ENCODE data around the gene PLEKHG2. TPM values are rescaled to one million over a fixed set of nuclear protein-coding genes. Genes with fewer than 3 reads are reported as not detected.
A peak's percentile ranks its signal among the peaks of the same experiment; 100 is the strongest.

The PLEKHG2 gene
- total RNA-seq, 1 experiment from 2014 or later, result 62.3 TPM

GRCh38 chr19:39427707-39428106 lies 15.2 kb downstream of the PLEKHG2 start:
- no peak for TF ChIP-seq KAT7 (CRISPR knock-in tag; IDR thresholded peaks at IDR 0.05; ENCODE audit: borderline replicate concordance)
- no peak for TF ChIP-seq E2F4 (CRISPR knock-in tag; IDR thresholded peaks at IDR 0.05; ENCODE audit: borderline replicate concordance, low read depth)
- no peak for TF ChIP-seq ZNF317 (CRISPR knock-in tag; IDR thresholded peaks at IDR 0.05; ENCODE audit: borderline replicate concordance, low read depth)
- no peak for TF ChIP-seq HMGA2 (CRISPR knock-in tag; IDR thresholded peaks at IDR 0.05)
- TF ChIP-seq, protein P1, sequence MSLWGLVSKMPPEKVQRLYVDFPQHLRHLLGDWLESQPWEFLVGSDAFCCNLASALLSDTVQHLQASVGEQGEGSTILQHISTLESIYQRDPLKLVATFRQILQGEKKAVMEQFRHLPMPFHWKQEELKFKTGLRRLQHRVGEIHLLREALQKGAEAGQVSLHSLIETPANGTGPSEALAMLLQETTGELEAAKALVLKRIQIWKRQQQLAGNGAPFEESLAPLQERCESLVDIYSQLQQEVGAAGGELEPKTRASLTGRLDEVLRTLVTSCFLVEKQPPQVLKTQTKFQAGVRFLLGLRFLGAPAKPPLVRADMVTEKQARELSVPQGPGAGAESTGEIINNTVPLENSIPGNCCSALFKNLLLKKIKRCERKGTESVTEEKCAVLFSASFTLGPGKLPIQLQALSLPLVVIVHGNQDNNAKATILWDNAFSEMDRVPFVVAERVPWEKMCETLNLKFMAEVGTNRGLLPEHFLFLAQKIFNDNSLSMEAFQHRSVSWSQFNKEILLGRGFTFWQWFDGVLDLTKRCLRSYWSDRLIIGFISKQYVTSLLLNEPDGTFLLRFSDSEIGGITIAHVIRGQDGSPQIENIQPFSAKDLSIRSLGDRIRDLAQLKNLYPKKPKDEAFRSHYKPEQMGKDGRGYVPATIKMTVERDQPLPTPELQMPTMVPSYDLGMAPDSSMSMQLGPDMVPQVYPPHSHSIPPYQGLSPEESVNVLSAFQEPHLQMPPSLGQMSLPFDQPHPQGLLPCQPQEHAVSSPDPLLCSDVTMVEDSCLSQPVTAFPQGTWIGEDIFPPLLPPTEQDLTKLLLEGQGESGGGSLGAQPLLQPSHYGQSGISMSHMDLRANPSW (CRISPR knock-in tag; conservative IDR thresholded peaks at IDR 0.05; ENCODE audit: low read depth), result no peak
- no peak for TF ChIP-seq JUN (CRISPR knock-in tag; IDR thresholded peaks at IDR 0.05)
- TF ChIP-seq IRF2 (CRISPR knock-in tag; IDR thresholded peaks at IDR 0.05; ENCODE audit: borderline replicate concordance, low read depth), result no peak
- TF ChIP-seq TP53 (CRISPR knock-in tag; IDR thresholded peaks at IDR 0.05), result no peak
- no peak for TF ChIP-seq RELA (CRISPR knock-in tag; IDR thresholded peaks at IDR 0.05; ENCODE audit: borderline replicate concordance)
- TF ChIP-seq, protein P2, sequence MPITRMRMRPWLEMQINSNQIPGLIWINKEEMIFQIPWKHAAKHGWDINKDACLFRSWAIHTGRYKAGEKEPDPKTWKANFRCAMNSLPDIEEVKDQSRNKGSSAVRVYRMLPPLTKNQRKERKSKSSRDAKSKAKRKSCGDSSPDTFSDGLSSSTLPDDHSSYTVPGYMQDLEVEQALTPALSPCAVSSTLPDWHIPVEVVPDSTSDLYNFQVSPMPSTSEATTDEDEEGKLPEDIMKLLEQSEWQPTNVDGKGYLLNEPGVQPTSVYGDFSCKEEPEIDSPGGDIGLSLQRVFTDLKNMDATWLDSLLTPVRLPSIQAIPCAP (CRISPR knock-in tag; IDR thresholded peaks at IDR 0.05), result no peak
- TF ChIP-seq ELF4 (CRISPR knock-in tag; IDR thresholded peaks at IDR 0.05; ENCODE audit: low read depth), result no peak
- no peak for TF ChIP-seq ZNF425 (CRISPR knock-in tag; conservative IDR thresholded peaks at IDR 0.05)
- TF ChIP-seq SP1 (CRISPR knock-in tag; conservative IDR thresholded peaks at IDR 0.05), result no peak
- POLR2A ChIA-PET, result interaction anchor here (0.6 to 2.1 kb wide), 14 partner anchors 8 to 870 kb away, joined by 3 to 16 read pairs (median 4); partner anchors contain the start of genes MED29, PAF1, RPS16 and SUPT5H
- CTCF ChIA-PET, result interaction anchor here (0.9 to 3.5 kb wide), 9 partner anchors 10 to 76 kb away, joined by 3 to 18 read pairs (median 7); partner anchors contain the start of gene PLEKHG2
- peak overlapping the region; percentile 57; the same call in 1 of the 2 replicates for H3K4me3 Mint-ChIP-seq
- ATAC-seq (no peak), DNase-seq (ENCODE audit: low spot score) (no peak)
- peaks cover 32% of the 10 kb centered on the region for H3K4me1 Mint-ChIP-seq
- no peaks in the 10 kb centered on the region for H3K27me3 Mint-ChIP-seq (ENCODE audit: low read depth)
- H3K27ac Mint-ChIP-seq, result peak overlapping the region; percentile 98
- peaks cover 20% of the 10 kb centered on the region for H3K36me3 Mint-ChIP-seq
- H3K9me3 Mint-ChIP-seq, result no peaks in the 10 kb centered on the region

DNA sequence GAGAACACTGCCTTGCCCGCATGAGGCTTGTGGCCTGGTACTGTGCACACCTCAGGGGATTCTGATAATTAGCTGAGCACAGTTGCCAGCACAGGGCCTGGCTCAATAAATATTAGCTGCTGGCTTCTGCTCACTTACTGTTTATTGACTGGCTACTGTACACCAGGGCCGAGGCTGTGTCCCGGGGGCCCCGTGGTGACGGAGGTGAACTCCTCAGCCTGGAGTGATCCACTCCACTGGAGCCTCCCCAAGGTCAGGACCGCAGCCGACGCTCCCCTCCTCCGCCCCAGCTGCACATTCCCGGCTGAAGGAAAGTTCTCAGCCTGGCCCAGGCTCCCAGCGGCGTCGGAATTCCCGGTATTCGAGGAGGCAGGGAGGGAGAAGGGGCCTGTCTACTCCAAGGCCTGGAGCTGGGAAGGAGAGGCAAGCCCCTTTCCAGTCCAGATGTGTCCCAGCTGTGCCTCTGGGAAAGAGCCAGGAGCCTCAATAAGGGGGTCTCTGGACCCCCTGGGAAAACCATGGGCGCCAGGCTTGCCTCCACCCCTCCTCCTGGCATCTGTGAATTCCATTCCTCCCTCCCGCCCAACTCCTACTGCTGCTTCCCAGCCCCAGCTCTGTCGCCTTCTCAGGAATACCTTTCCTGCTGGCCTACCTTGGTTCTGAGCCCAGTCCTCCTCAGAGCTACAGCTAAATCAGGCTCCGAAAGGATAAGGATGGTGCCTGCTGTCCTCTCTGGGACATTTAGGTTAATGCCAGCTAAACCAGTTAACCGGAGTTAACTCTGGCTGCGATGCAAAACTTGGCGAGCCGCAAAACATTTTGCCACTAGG lies 16.0 kb downstream of the PLEKHG2 start:
- H3K4me1 Mint-ChIP-seq, result peaks cover 36% of the 10 kb centered on the region
- H3K4me3 Mint-ChIP-seq, result peak overlapping the region; percentile 57
- ATAC-seq (peak; percentile 84), DNase-seq (ENCODE audit: low spot score) (peak; percentile 93)
- no peaks in the 10 kb centered on the region for H3K9me3 Mint-ChIP-seq
- CTCF ChIA-PET, result interaction anchor here (0.8 to 3.5 kb wide), 14 partner anchors 9 to 106 kb away, joined by 3 to 18 read pairs (median 4); partner anchors contain the start of genes MED29, PAF1 and PLEKHG2
- peak overlapping the region; percentile 98 for H3K27ac Mint-ChIP-seq
- peaks cover 23% of the 10 kb centered on the region for H3K36me3 Mint-ChIP-seq
- H3K27me3 Mint-ChIP-seq (ENCODE audit: low read depth), result no peaks in the 10 kb centered on the region
- POLR2A ChIA-PET, result interaction anchor here (0.6 to 2.2 kb wide), 14 partner anchors 9 to 52 kb away, joined by 3 to 16 read pairs (median 5); partner anchors contain the start of genes MED29, PAF1, PLEKHG2 and SUPT5H
- no peak for TF ChIP-seq ZNF317 (CRISPR knock-in tag; IDR thresholded peaks at IDR 0.05; ENCODE audit: borderline replicate concordance, low read depth)
- TF ChIP-seq, protein P3, sequence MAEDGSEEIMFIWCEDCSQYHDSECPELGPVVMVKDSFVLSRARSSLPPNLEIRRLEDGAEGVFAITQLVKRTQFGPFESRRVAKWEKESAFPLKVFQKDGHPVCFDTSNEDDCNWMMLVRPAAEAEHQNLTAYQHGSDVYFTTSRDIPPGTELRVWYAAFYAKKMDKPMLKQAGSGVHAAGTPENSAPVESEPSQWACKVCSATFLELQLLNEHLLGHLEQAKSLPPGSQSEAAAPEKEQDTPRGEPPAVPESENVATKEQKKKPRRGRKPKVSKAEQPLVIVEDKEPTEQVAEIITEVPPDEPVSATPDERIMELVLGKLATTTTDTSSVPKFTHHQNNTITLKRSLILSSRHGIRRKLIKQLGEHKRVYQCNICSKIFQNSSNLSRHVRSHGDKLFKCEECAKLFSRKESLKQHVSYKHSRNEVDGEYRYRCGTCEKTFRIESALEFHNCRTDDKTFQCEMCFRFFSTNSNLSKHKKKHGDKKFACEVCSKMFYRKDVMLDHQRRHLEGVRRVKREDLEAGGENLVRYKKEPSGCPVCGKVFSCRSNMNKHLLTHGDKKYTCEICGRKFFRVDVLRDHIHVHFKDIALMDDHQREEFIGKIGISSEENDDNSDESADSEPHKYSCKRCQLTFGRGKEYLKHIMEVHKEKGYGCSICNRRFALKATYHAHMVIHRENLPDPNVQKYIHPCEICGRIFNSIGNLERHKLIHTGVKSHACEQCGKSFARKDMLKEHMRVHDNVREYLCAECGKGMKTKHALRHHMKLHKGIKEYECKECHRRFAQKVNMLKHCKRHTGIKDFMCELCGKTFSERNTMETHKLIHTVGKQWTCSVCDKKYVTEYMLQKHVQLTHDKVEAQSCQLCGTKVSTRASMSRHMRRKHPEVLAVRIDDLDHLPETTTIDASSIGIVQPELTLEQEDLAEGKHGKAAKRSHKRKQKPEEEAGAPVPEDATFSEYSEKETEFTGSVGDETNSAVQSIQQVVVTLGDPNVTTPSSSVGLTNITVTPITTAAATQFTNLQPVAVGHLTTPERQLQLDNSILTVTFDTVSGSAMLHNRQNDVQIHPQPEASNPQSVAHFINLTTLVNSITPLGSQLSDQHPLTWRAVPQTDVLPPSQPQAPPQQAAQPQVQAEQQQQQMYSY (CRISPR knock-in tag; IDR thresholded peaks at IDR 0.05), result peak; percentile 72; the same call in 1 of the 2 replicates
- no peak for TF ChIP-seq ATF2 (CRISPR knock-in tag; IDR thresholded peaks at IDR 0.05; ENCODE audit: borderline replicate concordance, low read depth)
- TF ChIP-seq HMGXB4 (CRISPR knock-in tag; IDR thresholded peaks at IDR 0.05), result no peak
- no peak for TF ChIP-seq RELA (CRISPR knock-in tag; IDR thresholded peaks at IDR 0.05; ENCODE audit: borderline replicate concordance)
- no peak for TF ChIP-seq SOX15 (CRISPR knock-in tag; IDR thresholded peaks at IDR 0.05)
- TF ChIP-seq TEAD4 (CRISPR knock-in tag; IDR thresholded peaks at IDR 0.05), result peak; percentile 96

All from WTC11 (cell line).